KOPT-K1 (cell line): Measurements from ENCODE around the gene PTPN12.

Experiments
- H3K27ac ChIP-seq: fragments of 200-600 bp; sonication (generic); 2 replicates; pipeline ENCODE4 v1.5.1; 2016; ENCODE audit warnings: antibody characterized with exemption, mild to moderate bottlenecking, low read depth, low read length; ENCODE audit not compliant: poor library complexity, severe bottlenecking
- H3K36me3 ChIP-seq: fragments of 200-600 bp; sonication (generic); 2 replicates; pipeline ENCODE4 v1.5.1; 2017; ENCODE audit warnings: antibody characterized with exemption, mild to moderate bottlenecking, low read length, moderate library complexity; ENCODE audit not compliant: insufficient read depth
- H3K9me3 ChIP-seq: fragments of 200-600 bp; sonication (generic); 2 replicates; pipeline ENCODE4 v1.5.1; 2017; ENCODE audit warnings: antibody characterized with exemption, low read length, mild to moderate bottlenecking; ENCODE audit not compliant: insufficient read depth, poor library complexity, severe bottlenecking

The PTPN12 gene

GRCh38 chr7:77657427-77658224 is 120.5 kb downstream of the PTPN12 start:
- no peaks in the 10 kb centered on the region for H3K36me3 ChIP-seq
- H3K27ac ChIP-seq = no peak overlapping the region

DNA sequence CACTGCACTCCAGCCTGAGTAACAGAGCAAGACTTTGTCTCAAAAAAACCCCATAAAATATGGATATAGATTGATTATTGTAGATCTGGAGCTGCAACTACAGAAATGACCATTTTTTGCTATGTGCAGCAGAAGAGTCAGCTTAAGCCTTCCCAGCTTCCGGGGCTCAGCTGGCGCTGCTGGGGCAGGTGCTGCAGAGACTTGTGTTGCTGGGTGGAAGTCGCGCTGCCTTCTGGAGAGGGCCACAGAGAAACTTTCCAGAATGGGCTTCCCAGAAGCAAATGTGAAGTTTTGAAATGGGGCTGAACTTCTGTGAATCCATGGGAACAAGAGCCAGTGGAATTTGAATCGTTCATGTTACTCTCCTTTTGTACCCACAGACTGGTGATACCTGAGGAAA is 121.8 kb downstream of the PTPN12 start:
- Histone ChIP-seq H3K36me3 (no peaks in the 10 kb centered on the region), H3K9me3 (no peaks in the 10 kb centered on the region), H3K27ac (no peak overlapping the region)

More at GRCh38 chr7:77657427-77658224, 120.5 kb downstream of the PTPN12 start:
- no peaks in the 10 kb centered on the region for H3K9me3 ChIP-seq

GRCh38 chr7:77661816-77662215 is 124.7 kb downstream of the PTPN12 start:
- Histone ChIP-seq H3K9me3 (no peaks in the 10 kb centered on the region), H3K36me3 (no peaks in the 10 kb centered on the region), H3K27ac (no peak overlapping the region)

GRCh38 chr7:77662869-77663268 is 125.8 kb downstream of the PTPN12 start:
- Histone ChIP-seq H3K9me3 (no peaks in the 10 kb centered on the region), H3K27ac (no peak overlapping the region), H3K36me3 (no peaks in the 10 kb centered on the region)

GRCh38 chr7:77664715-77665114 is 127.6 kb downstream of the PTPN12 start:
- no peak overlapping the region for H3K27ac ChIP-seq
- H3K36me3 ChIP-seq = no peaks in the 10 kb centered on the region
- H3K9me3 ChIP-seq = no peaks in the 10 kb centered on the region

GRCh38 chr7:77665161-77665560 is 128.1 kb downstream of the PTPN12 start:
- Histone ChIP-seq H3K36me3 (no peaks in the 10 kb centered on the region), H3K9me3 (no peaks in the 10 kb centered on the region), H3K27ac (no peak overlapping the region)

DNA sequence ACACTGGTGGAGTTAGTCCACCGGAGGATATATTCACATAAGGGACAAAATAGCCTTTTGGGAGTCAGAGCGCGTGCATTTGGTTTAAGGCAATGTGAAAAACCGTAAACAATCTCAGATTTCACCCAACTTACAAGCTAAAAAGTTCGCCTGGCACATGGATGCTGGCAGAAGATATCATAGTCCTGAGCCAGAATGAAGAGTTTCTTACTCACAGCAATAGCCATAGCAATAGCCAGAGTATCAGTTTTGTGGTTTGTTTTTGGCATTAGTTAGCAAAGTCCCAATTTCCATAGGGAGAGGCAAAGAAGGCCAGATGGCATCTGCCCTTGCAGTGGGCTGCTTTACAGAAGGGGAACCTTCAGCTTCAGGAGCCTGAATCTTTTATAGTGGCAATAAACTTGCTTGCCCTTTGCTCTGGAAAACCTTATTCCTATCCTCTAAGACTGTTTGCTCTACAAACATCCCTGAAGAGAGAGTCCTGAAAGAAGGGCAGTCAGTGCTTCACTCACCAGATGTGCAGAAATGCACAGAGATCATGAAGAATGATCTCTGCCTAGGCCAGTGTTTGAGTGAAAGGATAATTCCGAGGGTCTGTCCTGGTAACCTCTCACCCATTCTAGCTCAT is 130.5 kb downstream of the PTPN12 start:
- no peak overlapping the region for H3K27ac ChIP-seq
- no peaks in the 10 kb centered on the region for H3K9me3 ChIP-seq
- H3K36me3 ChIP-seq = no peaks in the 10 kb centered on the region

DNA sequence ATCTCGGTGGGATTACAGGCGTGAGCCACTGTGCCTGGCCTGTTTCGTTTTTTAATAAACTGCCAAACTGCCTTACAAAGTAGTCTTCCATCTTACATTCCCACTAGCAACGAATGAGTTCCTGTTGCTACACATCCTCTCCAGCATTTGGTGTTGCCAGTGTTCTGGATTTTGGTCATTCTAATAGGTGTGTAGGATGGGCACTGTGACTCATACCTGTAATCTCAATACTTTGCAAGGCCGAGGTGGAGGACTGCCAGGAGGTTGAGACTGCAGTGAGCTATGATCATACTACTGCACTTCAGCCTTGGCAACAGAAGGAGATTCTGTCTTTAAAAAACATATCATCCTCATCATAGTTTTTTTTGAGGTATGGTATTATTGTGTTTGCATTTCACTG is 137.8 kb downstream of the PTPN12 start:
- H3K9me3 ChIP-seq = no peaks in the 10 kb centered on the region
- no peak overlapping the region for H3K27ac ChIP-seq

GRCh38 chr7:77679608-77680007 is 142.5 kb downstream of the PTPN12 start:
- H3K9me3 ChIP-seq = no peaks in the 10 kb centered on the region
- H3K27ac ChIP-seq = no peak overlapping the region
- H3K36me3 ChIP-seq = peaks cover 17% of the 10 kb centered on the region; the same call in 1 of the 2 replicates

More for the DNA sequence above, 137.8 kb downstream of the PTPN12 start:
- no peaks in the 10 kb centered on the region for H3K36me3 ChIP-seq

DNA sequence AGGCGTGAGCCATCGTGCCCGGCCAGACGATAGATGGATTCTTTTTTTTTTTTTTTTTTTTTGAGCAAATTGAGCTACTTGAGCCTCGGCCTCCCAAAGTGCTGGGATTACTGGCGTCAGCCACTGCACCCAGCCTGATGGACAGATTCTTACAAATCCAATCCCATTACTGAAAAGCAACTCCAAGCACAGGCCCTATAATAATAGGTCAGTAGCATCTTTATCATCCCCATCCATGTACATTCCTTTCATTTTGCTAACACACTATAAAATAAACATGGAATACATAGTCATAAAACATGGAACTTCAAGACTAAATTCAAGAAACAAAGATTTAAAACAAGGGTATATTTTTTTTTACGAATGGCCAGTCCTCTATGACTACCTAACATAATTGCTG is 143.2 kb downstream of the PTPN12 start:
- no peak overlapping the region for H3K27ac ChIP-seq
- no peaks in the 10 kb centered on the region for H3K9me3 ChIP-seq
- H3K36me3 ChIP-seq = peaks cover 17% of the 10 kb centered on the region; the same call in 1 of the 2 replicates

DNA sequence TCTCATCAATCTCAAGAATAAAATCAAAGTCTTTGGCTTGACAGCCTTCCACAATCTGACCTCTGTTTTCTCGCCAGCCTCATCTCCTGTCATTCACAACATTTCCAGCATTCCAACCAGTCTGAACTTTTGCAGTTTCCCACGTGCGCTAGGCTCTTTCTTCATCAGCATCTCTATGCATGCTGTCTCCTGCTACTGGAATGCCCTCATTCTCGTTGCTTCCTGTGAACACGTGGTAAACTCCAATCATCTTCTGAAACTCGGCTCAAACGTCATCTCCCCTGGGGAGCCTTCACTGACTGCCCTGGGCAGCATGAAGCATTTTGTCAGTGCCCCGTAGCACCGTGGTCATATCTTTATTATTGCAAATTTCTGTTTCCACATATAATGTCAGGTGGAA is 146.9 kb downstream of the PTPN12 start:
- Histone ChIP-seq H3K36me3 (peaks cover 17% of the 10 kb centered on the region; the same call in 1 of the 2 replicates), H3K9me3 (no peaks in the 10 kb centered on the region), H3K27ac (no peak overlapping the region)

GRCh38 chr7:77685233-77685632 is 148.1 kb downstream of the PTPN12 start:
- Histone ChIP-seq H3K27ac (no peak overlapping the region), H3K9me3 (no peaks in the 10 kb centered on the region), H3K36me3 (peaks cover 21% of the 10 kb centered on the region; the same call in 1 of the 2 replicates)

- H3K27ac ChIP-seq = no peak overlapping the region
- no peaks in the 10 kb centered on the region for H3K9me3 ChIP-seq
- H3K36me3 ChIP-seq = peaks cover 21% of the 10 kb centered on the region; the same call in 1 of the 2 replicates
Observed at GRCh38 chr7:77687100-77687746, 150.1 kb downstream of the PTPN12 start.

DNA sequence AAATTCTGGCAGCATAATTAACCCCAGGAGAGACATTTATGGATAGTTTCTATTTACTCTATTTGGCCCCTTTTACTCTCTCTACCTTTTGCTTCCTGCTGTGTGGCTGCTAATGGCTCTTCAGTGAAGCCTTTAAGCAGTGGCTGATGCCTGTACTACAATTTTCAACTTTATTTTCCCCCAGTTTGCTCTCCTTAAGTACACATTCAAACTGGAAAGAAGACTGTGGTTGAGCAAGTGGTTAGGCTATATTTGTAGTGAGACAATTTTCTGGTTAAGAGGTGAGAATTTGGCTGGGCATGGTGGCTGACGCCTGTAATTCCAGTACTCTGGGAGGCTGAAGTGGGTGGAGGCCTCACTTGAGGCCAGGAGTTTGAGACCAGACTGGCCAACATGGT is 150.7 kb downstream of the PTPN12 start:
- no peak overlapping the region for H3K27ac ChIP-seq

More for the DNA sequence above, 150.7 kb downstream of the PTPN12 start:
- H3K9me3 ChIP-seq = no peaks in the 10 kb centered on the region
- peaks cover 16% of the 10 kb centered on the region; the same call in 1 of the 2 replicates for H3K36me3 ChIP-seq
